Cortex of kidney (tissue), 1 donor: ENCODE measurements around the gene TLR8.
"Not testable (repeated sequence)": the region's sequence is repeated elsewhere in the genome, so short reads cannot be mapped to it uniquely, and the experiment has no call there.

Experiments used
- DNase-seq: peaks from one replicate; lab custom pipeline; 2025; lab: John Stamatoyannopoulos, UW

TLR8 gene

DNA sequence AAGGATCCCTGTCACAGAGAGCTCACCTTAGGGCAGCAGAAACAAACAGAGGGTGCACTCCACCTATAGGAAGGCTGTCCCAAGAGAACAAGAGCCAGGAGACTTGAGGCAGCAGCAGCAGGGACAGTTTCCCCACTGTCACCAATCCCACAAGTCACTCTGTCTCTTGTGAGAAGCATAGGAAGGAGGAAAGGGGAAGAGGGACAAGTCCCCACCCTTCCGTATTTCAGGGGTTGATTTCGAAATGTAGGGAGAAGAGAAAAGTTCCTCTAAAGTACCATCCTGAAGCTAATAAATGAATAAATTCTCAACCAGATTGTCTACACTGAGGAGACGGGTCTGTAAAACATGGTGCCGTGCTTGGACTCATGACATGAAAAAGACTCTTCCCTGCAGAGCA, 9.5 kb upstream of the TLR8 start:
- DNase-seq: no peak

GRCh38 chrX:12898073-12898472, 8.3 kb upstream of the TLR8 start:
- no peak for DNase-seq

GRCh38 chrX:12899506-12899905, 6.9 kb upstream of the TLR8 start:
- DNase-seq: no peak

DNA sequence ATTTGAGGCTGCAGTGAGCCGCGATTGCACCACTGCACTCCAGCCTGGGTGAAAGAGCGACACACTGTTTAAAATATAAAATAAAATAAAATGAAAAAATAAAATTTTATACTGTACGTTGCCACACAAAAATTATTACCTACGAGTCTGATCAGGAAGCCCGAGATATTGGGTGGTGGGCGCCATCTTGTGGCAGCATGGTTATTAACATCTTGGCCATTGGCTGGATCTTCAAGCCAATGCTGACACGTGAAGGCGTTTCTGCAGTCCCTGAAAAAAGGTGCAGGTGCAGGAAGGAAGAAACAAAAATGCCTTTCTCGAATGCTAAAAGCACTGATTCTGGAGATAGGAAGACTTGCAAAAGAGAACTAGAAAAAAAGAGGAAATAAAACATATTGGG, 4.9 kb upstream of the TLR8 start:
- DNase-seq: no peak

DNA sequence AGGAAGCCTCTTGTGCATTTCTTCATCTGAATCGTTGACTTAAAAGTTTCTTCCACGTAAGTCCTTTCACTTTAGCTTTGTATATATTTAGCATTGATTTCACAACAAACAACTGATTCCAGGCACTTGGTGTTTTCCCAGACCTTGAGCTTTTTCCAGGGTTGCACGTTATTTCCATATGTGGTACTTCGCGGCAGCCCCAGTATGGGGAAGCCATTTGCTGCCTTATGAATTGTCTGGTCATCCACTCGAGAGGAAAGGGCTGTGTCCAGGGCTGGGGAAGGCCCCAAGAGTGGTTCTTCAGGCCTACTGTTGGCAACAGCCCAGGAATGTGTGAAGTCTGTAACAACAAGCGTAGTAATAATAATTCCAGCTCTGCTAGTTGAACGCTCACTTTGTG, 2.8 kb upstream of the TLR8 start:
- DNase-seq: no peak

- DNase-seq: no peak
These were observed 4.2 kb downstream of the TLR8 start for GRCh38 chrX:12910423-12911121.

- no peak for DNase-seq
These were observed 4.7 kb downstream of the TLR8 start for GRCh38 chrX:12911122-12911470.

- DNase-seq: no peak
These were observed 6.5 kb downstream of the TLR8 start for GRCh38 chrX:12912791-12913482.

DNA sequence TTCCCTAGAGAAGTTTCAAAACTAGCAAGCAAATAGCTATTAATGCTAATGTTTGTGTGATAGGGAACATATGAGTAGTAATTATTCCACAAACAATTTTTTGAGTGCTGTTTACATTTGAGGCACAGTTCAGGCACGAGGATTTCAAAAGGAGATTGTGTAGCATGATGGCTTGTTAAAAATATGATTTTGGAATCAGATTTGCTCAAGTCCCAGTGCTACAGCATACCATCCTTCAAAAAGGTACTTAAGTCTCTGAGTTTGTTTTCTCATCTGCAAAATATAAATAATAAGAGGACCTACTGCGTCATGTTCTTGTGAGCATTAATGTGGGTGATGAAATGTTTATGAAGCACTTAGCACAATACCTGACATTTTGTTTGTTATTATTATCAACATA, 11.3 kb downstream of the TLR8 start:
- no peak for DNase-seq

DNA sequence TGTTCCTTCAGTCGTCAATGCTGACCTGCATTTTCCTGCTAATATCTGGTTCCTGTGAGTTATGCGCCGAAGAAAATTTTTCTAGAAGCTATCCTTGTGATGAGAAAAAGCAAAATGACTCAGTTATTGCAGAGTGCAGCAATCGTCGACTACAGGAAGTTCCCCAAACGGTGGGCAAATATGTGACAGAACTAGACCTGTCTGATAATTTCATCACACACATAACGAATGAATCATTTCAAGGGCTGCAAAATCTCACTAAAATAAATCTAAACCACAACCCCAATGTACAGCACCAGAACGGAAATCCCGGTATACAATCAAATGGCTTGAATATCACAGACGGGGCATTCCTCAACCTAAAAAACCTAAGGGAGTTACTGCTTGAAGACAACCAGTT, 12.6 kb downstream of the TLR8 start:
- DNase-seq: no peak

DNA sequence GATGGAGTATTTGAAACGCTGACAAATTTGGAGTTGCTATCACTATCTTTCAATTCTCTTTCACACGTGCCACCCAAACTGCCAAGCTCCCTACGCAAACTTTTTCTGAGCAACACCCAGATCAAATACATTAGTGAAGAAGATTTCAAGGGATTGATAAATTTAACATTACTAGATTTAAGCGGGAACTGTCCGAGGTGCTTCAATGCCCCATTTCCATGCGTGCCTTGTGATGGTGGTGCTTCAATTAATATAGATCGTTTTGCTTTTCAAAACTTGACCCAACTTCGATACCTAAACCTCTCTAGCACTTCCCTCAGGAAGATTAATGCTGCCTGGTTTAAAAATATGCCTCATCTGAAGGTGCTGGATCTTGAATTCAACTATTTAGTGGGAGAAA, 13.2 kb downstream of the TLR8 start:
- no peak for DNase-seq

DNA sequence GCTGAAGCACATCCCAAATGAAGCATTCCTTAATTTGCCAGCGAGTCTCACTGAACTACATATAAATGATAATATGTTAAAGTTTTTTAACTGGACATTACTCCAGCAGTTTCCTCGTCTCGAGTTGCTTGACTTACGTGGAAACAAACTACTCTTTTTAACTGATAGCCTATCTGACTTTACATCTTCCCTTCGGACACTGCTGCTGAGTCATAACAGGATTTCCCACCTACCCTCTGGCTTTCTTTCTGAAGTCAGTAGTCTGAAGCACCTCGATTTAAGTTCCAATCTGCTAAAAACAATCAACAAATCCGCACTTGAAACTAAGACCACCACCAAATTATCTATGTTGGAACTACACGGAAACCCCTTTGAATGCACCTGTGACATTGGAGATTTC, 14.6 kb downstream of the TLR8 start:
- no peak for DNase-seq

- no peak for DNase-seq
These were observed 15.6 kb downstream of the TLR8 start for GRCh38 chrX:12921886-12922598.

- DNase-seq: no peak
These were observed 16.1 kb downstream of the TLR8 start for GRCh38 chrX:12922599-12922919.

DNA sequence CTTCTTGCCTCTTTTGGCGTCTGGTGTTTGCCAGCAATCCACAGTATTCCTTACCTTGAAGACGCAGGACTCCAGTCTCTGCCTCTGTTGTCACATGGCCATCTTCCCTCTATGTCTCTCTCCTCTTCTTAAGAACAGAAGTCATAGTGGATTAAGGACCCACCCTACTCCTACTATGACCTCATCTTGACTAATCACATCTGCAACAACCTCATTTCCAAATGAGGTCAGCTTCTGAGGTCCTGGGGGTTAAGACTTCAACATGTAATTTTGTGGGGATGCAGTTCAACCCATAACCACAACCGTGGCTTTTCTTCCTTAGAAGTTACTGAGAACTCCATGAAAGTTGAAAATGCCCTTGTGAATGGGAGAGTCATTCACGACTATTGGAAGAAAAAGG, 23.3 kb downstream of the TLR8 start:
- DNase-seq: no peak

GRCh38 chrX:12930150-12930549, 23.7 kb downstream of the TLR8 start:
- DNase-seq: no peak

DNA sequence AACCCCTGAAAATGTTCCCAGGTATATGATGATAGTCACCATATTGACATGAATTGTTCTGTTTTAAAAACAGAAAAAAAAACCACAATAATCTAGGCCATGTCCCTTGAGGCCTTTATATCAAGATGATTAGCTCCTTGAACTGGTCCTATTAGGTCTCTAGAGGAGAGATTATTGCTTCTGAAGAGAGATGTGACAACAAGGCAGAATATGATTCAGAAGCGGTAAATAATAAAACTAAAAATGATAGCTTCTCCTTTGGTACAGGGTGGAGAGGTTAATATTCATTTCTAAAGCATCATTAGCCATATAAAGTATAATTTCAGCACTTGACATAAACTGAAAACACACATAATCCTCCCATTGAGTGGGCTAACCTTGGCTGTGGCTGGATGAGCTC, 25.8 kb downstream of the TLR8 start:
- DNase-seq: no peak

DNA sequence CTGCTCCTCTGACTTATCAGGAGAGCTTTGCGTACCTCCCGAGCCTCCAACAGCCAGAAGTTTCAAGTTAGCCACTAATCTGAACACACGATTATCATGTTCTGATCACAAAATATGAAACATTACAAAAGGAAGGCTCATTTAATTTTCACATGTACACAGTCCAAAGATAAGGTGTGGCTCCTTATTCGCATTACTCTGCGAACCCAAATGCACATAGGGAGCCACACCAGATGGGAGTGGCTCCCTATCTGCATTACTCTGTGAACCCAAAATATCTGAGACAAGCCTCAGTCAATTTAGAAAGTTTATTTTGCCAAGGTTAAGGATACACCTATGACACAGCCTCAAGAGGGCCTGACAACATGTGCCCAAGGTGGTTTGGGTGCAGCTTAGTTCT, 28.4 kb downstream of the TLR8 start:
- no peak for DNase-seq

DNA sequence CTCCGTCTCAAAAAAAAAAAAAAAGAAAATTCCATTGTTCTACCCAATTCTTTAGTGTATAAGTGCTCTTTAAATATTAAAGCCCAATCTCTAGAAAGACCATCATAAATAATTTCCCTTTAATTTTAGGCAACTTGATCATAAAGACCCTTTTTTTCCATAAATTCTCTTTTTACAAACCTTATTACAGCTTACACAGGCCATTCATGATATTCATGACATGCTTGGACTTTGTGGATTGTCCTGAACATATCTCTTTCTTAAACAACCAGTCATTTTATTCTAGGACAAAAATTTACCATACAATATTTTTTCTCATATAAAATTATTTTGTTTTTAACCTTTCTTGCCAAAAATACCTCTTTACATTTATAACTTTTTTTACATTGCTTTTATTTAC, 30.5 kb downstream of the TLR8 start:
- DNase-seq: no peak

DNA sequence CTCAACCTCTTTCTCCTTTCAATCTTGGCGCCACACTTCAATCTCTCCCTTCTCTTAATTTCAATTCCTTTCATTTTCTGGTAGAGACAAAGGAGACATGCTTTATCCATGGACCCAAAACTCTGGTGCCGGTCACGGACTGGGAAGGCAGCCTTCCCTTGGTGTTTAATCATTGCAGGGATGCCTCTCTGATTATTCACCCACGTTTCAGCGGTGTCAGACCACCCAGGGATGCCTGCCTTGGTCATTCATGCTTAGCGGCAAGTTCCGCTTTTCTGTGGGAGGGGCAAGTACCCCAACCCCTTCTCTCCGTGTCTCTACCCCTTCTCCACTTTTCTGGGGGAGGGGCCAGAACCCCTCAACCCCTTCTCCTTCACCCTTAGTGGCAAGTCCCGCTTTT, 34.1 kb downstream of the TLR8 start:
- not testable (repeated sequence) for DNase-seq

DNA sequence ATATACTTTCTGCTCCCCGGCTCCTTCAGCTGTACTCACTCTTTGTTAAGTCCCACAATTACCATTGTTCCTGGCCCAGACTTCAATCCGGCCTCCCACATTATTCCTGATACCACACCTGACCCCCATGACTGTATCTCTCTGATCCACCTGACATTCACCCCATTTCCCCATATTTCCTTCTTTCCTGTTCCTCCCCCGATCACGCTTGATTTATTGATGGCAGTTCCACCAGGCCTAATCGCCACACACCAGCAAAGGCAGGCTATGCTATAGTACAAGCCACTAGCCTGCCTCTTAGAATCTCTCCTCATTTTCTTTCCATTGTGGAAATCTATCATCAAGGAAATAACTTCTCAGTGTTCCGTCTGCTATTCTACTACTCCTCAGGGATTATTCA, 37.2 kb downstream of the TLR8 start:
- not testable (repeated sequence) for DNase-seq

- DNase-seq: not testable (repeated sequence)
These were observed 38.0 kb downstream of the TLR8 start for GRCh38 chrX:12944452-12944851.

- no peak for DNase-seq
These were observed 39.1 kb downstream of the TLR8 start for GRCh38 chrX:12945494-12945893.

DNA sequence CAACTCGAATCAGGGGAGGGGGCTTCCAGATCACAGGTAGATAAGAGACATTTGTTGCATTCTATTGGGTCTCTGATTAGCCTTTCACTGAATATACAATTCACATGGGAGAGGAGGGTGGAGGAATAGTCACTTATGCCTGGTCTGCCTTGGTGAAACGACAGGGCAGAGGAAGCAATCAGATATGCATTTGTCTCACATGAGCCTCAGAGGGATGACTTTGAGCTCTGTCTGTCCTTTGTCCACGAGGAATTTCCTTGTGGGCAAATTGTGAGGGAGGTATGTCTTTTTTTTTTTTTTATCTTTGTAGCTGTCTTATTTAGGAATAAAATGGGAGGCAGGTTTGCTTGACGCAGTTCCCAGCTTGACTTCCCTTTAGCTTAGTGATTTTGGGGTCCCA, 40.0 kb downstream of the TLR8 start:
- DNase-seq: no peak
